Measurements from ENCODE around the gene CORIN.
A peak's percentile ranks its signal among the peaks of the same experiment; 100 is the strongest.

The CORIN gene, protein sequence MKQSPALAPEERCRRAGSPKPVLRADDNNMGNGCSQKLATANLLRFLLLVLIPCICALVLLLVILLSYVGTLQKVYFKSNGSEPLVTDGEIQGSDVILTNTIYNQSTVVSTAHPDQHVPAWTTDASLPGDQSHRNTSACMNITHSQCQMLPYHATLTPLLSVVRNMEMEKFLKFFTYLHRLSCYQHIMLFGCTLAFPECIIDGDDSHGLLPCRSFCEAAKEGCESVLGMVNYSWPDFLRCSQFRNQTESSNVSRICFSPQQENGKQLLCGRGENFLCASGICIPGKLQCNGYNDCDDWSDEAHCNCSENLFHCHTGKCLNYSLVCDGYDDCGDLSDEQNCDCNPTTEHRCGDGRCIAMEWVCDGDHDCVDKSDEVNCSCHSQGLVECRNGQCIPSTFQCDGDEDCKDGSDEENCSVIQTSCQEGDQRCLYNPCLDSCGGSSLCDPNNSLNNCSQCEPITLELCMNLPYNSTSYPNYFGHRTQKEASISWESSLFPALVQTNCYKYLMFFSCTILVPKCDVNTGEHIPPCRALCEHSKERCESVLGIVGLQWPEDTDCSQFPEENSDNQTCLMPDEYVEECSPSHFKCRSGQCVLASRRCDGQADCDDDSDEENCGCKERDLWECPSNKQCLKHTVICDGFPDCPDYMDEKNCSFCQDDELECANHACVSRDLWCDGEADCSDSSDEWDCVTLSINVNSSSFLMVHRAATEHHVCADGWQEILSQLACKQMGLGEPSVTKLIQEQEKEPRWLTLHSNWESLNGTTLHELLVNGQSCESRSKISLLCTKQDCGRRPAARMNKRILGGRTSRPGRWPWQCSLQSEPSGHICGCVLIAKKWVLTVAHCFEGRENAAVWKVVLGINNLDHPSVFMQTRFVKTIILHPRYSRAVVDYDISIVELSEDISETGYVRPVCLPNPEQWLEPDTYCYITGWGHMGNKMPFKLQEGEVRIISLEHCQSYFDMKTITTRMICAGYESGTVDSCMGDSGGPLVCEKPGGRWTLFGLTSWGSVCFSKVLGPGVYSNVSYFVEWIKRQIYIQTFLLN

DNA sequence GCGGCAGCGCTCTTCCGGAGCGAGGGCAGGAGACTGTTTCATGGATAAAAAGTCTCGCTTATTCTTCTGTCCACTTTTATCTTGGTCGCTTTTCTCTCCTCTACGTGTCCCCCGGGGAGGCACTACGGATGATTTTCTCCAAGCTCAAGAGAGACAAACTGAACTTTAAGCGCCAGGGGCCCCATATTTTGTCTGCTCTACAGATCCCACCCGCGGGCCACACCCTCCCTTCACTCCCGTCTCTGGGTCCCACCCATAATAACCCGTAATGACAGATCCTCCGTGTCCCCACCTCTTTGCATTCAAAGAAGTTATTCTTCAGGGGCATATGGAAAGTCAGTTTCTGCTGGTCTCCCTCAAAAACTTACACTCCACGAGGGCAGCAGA, at the start of gene CORIN:
Gene CORIN, minus strand, starts transcription at position 160 of the 387 bp plus-strand sequence. Its CDS starts 118 bp downstream, at position 42.
- Mint-ChIP-seq H3K27ac (peak within 1 kb of the TSS; percentile 17), H3K4me1 (peaks cover 23% of the 10 kb centered on the region)

DNA sequence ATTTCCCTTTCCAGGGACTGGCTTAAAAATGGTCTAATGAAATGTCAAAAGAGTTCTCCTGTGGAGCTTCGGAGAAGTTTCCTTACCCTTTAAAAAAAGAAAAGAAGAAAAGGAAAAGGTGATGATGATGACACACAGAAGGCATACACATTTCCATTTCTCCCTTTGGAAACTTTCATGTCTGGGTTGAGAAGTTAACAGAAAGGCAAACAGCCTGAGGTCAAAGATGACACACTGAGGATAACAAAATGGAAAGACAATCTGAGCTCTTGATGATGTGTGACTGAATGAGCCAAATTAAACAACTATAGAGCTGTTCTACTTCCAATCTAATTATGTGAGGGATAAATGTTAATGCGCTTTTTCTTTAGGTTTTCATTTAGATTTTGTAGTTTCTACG, 44.4 kb upstream of the CORIN start:
- no peaks in the 10 kb centered on the region for H3K27me3 Mint-ChIP-seq
- H3K4me1 Mint-ChIP-seq: peaks cover 4% of the 10 kb centered on the region
- H3K27ac Mint-ChIP-seq: no peak overlapping the region
- no peaks in the 10 kb centered on the region for H3K9me3 Mint-ChIP-seq
- H3K4me3 Mint-ChIP-seq: no peak overlapping the region
- H3K36me3 Mint-ChIP-seq: peaks cover 25% of the 10 kb centered on the region

More for the DNA sequence above, at the start of gene CORIN:
- Mint-ChIP-seq H3K4me3 (peak within 1 kb of the TSS; percentile 86), H3K27me3 (peaks cover 3% of the 10 kb centered on the region), H3K36me3 (no peaks in the 10 kb centered on the region), H3K9me3 (no peaks in the 10 kb centered on the region)

DNA sequence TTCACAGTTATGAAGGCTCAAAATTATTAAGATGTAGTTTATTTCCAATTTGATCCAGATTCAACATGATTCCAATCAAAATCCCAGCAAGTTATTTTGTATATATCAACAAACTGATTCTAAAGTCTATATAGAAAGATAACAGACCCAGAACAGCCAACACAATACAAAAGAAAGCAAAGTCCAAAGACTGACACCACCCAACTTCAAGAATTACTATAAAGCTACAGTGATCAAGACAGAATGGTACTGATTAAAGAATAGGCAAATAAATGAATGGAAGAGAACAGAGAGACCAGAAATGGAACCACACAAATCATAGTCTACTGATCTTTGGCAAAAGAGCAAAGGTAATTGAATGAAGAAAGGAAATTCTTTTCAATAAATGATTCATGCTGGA, 41.6 kb upstream of the CORIN start:
- no peak overlapping the region for H3K27ac Mint-ChIP-seq
- H3K36me3 Mint-ChIP-seq: peaks cover 37% of the 10 kb centered on the region
- H3K4me3 Mint-ChIP-seq: no peak overlapping the region
- peaks cover 6% of the 10 kb centered on the region for H3K4me1 Mint-ChIP-seq
- H3K27me3 Mint-ChIP-seq: no peaks in the 10 kb centered on the region
- H3K9me3 Mint-ChIP-seq: no peaks in the 10 kb centered on the region

DNA sequence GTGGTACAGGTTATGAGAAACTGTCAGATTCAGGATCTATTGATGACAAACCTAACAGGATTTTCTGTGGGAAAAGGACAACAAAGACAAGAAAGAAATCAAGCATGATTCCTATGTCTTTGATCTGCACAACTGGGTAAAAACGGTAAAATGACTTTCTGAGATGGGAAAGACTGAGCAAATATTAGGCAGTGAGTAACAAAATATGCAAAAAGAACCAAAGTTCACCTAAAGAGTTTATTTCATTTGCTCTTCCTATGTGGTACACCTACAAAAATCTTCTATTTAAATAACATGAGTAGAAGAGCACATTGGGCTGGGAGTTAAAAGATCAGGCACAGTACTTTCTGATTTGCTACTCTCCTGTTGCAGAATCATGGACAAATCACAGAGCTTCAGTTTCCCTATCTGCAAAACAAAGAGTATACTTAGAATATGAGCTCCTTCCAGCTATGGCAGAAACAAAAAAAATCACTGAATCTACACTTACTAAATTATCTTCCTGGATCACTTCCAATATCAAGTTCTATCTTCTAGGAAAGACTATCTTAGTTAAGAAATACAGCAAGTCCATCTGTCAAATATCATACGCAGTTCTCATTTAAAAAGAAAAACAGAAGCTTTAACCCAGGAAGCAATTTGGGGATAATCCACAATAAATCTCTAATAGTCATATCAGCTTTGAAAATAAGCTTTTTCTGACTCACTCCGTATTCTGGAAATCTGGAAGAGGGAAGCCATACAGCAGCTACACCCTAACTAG, 39.1 kb upstream of the CORIN start:
- H3K27me3 Mint-ChIP-seq: no peaks in the 10 kb centered on the region
- H3K27ac Mint-ChIP-seq: no peak overlapping the region
- H3K4me3 Mint-ChIP-seq: no peak overlapping the region
- H3K36me3 Mint-ChIP-seq: peaks cover 41% of the 10 kb centered on the region
- peaks cover 12% of the 10 kb centered on the region for H3K4me1 Mint-ChIP-seq
- H3K9me3 Mint-ChIP-seq: no peaks in the 10 kb centered on the region

DNA sequence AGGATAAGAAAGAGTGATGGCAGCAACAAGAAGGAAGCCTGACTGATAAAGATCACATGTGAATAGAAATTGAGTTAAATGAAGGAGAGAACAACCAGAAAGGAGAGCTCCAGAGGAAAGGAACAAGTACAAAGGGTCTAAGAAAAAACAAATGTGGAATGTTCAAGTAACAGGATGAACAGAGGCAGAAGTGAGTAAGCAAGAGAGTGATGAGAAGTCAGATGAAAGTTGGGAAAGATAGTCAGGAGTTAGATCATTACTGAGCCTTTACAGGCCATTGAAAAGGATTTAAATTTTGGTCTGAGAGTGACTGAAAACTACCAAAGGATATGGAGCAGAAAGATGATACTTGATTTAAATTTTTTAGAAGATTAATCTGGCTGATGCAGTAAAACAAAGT, 38.4 kb upstream of the CORIN start:
- no peak overlapping the region for H3K4me3 Mint-ChIP-seq
- peaks cover 41% of the 10 kb centered on the region for H3K36me3 Mint-ChIP-seq
- H3K4me1 Mint-ChIP-seq: peaks cover 12% of the 10 kb centered on the region
- H3K9me3 Mint-ChIP-seq: no peaks in the 10 kb centered on the region
- no peak overlapping the region for H3K27ac Mint-ChIP-seq
- H3K27me3 Mint-ChIP-seq: no peaks in the 10 kb centered on the region

DNA sequence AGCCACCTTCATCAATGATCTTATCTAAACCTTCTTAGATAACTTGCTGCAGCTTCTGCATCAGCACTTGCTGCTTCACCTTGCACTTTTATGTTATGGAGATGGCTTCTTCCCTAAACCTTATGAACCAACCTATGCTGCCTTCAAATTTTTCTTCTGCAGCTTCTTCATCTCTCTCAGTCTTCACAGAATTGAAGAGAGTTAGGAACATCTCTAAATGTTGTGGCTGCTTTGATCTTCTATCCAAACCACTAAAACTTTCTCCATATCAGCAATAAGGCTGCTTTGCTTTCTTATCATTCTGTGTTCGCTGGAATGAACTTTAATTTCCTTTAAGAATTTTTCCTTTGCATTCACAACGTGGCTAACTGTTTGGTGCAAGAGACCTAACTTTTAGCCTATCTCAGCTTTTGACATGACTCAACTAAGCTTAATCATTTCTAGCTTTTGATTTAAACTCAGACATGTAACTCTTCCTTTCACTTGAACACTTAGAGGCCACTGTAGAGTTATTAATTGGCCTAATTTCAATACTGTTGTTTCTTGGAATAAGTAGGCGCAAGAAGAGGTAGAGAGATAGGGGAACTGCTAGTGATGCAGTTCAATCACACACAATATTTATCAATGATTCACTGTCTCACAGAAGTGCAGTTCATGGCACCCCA, 36.1 kb upstream of the CORIN start:
- Mint-ChIP-seq H3K9me3 (no peaks in the 10 kb centered on the region), H3K27ac (peak overlapping the region; percentile 70), H3K4me1 (peaks cover 15% of the 10 kb centered on the region), H3K36me3 (peaks cover 50% of the 10 kb centered on the region), H3K27me3 (no peaks in the 10 kb centered on the region), H3K4me3 (no peak overlapping the region)

DNA sequence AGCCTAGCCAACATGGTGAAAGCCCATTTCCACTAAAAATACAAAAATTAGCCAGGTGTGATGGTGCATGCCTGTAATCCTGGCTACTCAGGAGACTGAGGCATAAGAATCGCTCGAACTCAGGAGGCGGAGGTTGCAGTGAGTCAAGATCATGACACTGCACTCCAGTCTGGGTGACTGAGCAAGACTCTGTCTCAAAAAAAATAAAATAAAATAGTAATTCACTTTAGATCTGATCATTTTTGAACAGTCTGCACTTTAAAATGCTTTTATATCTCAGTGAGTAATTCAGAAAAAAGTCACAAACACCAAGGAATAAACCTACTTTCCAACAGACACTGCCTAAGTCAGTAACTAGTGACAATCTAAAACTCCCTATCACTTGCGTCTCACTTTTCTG, 25.6 kb upstream of the CORIN start:
- Mint-ChIP-seq H3K9me3 (no peaks in the 10 kb centered on the region), H3K4me1 (no peaks in the 10 kb centered on the region), H3K27ac (no peak overlapping the region), H3K27me3 (no peaks in the 10 kb centered on the region), H3K36me3 (peaks cover 24% of the 10 kb centered on the region), H3K4me3 (no peak overlapping the region)

DNA sequence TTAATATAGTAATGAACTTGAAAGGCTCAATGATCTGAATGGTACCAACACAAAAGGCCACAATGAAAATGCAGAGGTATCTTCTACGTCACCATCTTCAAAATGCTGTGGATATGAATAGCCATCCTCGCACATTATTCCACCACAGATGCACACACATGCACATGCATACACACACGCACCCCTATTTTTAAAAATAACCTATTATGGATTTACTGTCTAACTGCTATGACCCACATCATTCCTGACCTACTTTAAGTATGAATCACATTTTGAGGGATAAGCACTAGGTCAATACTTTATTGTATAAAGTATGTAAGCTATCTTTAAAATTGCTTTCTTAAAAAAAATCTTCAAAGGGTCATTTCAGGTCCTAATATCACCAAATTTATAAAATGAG, 24.4 kb upstream of the CORIN start:
- no peaks in the 10 kb centered on the region for H3K9me3 Mint-ChIP-seq
- H3K4me1 Mint-ChIP-seq: no peaks in the 10 kb centered on the region
- no peak overlapping the region for H3K4me3 Mint-ChIP-seq
- no peak overlapping the region for H3K27ac Mint-ChIP-seq
- H3K36me3 Mint-ChIP-seq: peaks cover 17% of the 10 kb centered on the region
- no peaks in the 10 kb centered on the region for H3K27me3 Mint-ChIP-seq

DNA sequence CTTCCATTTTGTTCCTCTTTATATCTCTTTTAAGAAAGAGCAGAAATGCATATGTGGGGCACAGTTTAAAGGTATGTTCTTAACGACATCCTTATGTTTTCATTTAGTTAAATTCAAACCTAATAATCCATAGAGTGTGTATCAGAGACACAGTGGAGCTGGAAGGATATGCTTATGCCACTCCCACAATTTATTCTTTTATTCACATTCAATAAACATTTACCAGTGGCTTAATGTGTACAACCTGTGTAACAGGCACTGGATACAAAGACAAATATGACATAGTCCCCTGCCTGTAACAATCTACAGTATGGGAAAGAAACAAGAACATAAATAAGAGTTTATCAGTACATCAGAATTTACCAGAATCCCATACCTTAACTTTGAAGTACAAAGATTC, 22.4 kb upstream of the CORIN start:
- no peak overlapping the region for H3K27ac Mint-ChIP-seq
- no peak overlapping the region for H3K4me3 Mint-ChIP-seq
- peaks cover 13% of the 10 kb centered on the region for H3K36me3 Mint-ChIP-seq
- no peaks in the 10 kb centered on the region for H3K27me3 Mint-ChIP-seq
- H3K9me3 Mint-ChIP-seq: no peaks in the 10 kb centered on the region
- H3K4me1 Mint-ChIP-seq: no peaks in the 10 kb centered on the region

DNA sequence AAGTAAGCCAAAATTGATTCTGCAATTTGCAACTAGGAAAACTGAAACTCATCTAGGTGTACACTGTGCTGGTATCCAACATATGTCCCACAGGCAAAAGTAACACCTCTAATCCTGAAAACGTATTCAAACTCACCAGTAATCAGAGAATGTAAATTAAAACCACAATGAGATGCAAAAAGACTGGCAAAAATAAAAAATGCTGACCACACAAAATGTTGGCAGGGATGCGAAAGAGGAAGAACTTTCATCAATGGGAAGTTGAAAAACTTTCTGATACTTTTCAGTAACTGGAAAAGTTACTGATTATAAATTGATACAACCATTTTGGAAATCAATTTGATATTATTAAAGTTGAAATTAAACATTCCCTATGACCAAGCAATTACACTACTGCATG, 20.1 kb upstream of the CORIN start:
- H3K4me1 Mint-ChIP-seq: no peaks in the 10 kb centered on the region
- no peaks in the 10 kb centered on the region for H3K9me3 Mint-ChIP-seq
- no peak overlapping the region for H3K4me3 Mint-ChIP-seq
- H3K27ac Mint-ChIP-seq: no peak overlapping the region
- H3K27me3 Mint-ChIP-seq: no peaks in the 10 kb centered on the region
- H3K36me3 Mint-ChIP-seq: peaks cover 19% of the 10 kb centered on the region

DNA sequence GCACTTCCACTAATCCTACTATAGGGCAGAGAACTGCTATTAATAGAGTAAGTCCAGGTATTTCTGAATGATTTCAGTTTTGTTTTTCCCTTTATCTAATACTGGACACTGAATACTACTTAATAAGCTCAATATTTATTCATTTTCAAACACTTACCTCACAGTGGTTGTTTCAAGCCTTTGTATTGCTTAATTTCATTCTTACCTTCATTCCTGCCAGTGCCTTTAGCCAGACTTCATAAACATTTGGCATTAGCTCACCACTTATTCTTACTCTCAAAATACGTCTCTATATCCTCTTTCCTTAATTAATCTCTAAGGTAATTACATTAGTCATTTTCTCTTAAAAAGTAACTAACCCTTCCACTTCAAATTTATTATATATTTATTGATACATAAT, 18.8 kb upstream of the CORIN start:
- Mint-ChIP-seq H3K4me1 (no peaks in the 10 kb centered on the region), H3K36me3 (peaks cover 21% of the 10 kb centered on the region), H3K27ac (no peak overlapping the region), H3K4me3 (no peak overlapping the region), H3K9me3 (no peaks in the 10 kb centered on the region), H3K27me3 (no peaks in the 10 kb centered on the region)

DNA sequence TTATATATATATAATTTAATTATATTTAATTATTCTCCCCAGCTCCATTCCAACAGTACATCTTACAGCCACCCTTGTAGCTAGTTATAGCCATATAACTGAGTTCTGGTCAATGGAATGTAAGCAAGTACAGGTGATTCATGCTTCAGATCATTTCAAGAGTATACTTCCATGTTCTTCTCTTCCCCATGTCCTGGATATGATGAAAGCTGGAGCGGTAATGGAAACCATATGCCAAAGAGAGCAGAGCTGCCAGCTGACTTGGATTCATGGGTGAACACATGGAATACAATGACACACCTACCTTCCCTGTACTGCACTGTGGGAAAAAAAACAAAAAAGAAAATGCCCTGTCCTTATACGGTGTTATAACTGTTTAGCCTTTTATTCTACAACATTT, 17.5 kb upstream of the CORIN start:
- Mint-ChIP-seq H3K4me3 (no peak overlapping the region), H3K4me1 (no peaks in the 10 kb centered on the region), H3K36me3 (peaks cover 26% of the 10 kb centered on the region), H3K27me3 (no peaks in the 10 kb centered on the region), H3K9me3 (no peaks in the 10 kb centered on the region), H3K27ac (no peak overlapping the region)

DNA sequence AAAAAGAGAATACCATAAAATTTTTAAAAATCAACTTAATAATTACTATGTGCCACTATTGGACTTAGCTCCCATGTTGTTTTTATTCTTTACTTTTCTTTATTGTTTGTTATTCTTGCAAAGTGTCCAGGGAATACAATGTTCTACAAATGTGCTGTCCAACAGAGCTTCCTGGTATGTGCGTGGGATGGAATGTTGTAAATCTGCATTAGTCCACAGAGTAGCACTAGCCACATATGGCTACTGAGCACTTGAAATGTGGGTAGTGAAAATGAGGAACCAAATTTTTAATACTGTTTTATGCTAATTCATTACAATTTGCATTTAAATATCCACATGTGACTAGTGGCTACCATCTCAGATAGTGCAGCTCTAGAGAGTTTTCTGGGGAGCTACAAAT, 14.3 kb upstream of the CORIN start:
- Mint-ChIP-seq H3K27me3 (no peaks in the 10 kb centered on the region), H3K4me1 (no peaks in the 10 kb centered on the region), H3K27ac (no peak overlapping the region), H3K9me3 (no peaks in the 10 kb centered on the region), H3K4me3 (no peak overlapping the region), H3K36me3 (peaks cover 35% of the 10 kb centered on the region)

DNA sequence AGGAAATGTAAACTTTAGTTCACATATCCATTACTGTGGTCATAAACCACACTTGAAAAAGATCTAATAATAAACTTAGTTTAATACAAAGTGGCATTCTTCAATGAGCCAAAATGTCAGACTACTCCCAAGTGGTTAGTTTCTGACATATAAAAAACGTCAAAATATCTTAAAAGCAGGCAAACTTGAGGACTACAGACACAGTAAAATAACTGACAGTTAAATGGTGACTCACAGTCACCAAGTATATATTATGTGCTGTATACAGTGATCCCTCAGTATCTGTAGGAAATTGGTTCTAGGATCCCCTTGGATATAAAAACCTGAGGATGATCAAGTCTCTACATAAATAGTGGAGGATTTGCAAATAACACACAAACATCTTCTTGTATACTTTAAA, 11.6 kb upstream of the CORIN start:
- peaks cover 35% of the 10 kb centered on the region for H3K36me3 Mint-ChIP-seq
- H3K4me1 Mint-ChIP-seq: no peaks in the 10 kb centered on the region
- no peaks in the 10 kb centered on the region for H3K9me3 Mint-ChIP-seq
- no peaks in the 10 kb centered on the region for H3K27me3 Mint-ChIP-seq
- H3K27ac Mint-ChIP-seq: no peak overlapping the region
- H3K4me3 Mint-ChIP-seq: no peak overlapping the region

DNA sequence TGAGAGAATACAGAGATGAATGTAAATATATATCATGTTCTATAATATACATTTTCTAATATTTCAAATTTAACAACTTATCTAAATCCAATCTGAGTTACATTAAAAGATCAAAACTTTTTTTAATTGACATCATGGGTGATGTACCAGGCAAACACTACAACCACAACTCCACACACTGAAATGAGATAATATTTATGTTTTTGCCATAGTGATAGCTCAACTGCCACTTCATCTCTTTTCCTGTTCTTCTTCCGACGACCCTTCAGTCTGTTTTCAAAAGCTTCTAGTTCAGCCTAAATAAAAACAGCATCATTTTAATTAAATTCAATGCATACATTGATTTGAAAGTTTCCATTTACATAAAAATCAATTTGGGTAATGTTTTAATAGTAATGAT, 10.2 kb upstream of the CORIN start:
- Mint-ChIP-seq H3K4me3 (no peak overlapping the region), H3K9me3 (no peaks in the 10 kb centered on the region), H3K27ac (no peak overlapping the region), H3K36me3 (peaks cover 35% of the 10 kb centered on the region), H3K4me1 (no peaks in the 10 kb centered on the region), H3K27me3 (no peaks in the 10 kb centered on the region)

Data from activated naive CD4-positive, alpha-beta T cell treated with anti-CD3 and anti-CD28 coated beads, Interleukin-2, amount 50 U/mL, for 24 hours (primary cell).